Fibroblast of mammary gland (primary cell): Measurements from ENCODE around the gene GRB10.

ENCODE experiments used
- DNase-seq: peaks from one replicate; pipeline ENCODE4 v3.0.0-alpha.2; 2010; ENCODE audit warnings: low read depth
- H3K4me3 ChIP-seq: 2 replicates; pipeline ENCODE4 v1.5.1; 2011; ENCODE audit warnings: low read depth, mild to moderate bottlenecking, low read length, moderate library complexity; ENCODE audit not compliant: control insufficient read depth
- CTCF ChIP-seq: conservative IDR thresholded peaks from 2 replicates; pipeline ENCODE4 v1.5.1; 2011; ENCODE audit warnings: low read depth, low read length, inconsistent platforms; ENCODE audit not compliant: control insufficient read depth, insufficient read depth

The GRB10 gene

DNA sequence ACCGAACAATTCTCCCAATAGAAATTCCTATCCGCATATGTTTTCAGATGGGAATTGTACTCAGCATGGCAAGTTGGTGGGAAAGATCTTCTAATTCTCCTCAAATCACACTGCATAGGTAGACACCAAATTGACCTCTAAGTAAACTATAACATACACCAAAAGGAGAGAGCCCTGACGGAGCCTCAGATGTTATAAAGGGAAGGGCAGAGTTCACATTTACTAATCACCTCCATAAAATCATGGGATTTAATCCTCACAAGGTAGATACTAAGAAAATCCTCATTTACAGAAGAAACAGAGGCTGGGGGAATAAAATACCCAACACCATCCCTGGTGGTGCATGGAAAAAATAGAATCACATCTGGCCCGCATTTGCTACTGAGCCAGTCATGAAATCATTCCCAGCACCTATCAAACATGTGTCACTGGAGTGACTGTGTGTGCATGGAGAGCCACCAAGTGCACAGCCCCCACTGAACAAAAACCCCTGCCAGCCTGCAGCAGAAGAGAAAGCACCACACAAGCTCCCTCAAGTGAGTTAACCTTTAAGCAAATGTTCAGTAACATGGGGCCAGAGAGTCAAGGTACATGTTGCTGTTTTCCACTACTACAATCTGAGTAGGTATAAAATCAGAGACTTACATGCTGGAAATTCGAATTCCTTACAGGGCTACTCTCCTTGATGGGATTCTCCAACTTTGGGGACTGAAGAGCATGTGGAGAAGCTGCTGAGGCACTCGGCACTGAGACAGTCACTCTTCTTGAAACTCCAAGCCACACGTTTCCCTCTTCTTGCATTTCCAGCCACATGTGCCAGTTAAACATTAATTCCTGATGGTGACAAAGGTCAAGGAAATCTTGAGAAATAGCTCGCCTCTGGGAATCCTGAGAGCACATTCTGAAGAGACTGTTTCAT, 217.8 kb downstream of the GRB10 start, which contains the start of gene DDC:
DDC (minus strand) TSS at position 766 of the 919 bp plus-strand sequence. CDS start 21,320 bp downstream, outside the sequence.
- DNase-seq = no peak
- H3K4me3 ChIP-seq = no peak within 1 kb of the TSS
- TF ChIP-seq CTCF = no peak

DNA sequence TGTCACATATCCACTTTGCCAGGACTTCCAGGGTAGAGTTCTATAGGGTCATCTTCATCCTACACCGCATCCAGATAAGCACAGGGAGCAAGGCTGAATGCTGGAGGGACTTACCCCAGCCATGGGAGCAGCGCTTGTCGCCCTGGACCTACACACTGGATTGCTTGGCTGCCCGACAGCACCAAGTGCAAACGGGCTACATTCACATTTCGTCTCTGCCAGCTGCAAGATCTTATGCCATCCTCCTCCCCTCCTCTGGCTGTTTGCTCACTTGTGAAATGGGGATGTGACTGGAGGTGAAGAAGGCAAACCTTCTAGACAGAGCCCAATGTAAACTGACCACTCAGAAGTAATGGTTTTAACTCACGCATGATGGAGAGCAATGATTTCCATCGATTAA, 218.5 kb downstream of the GRB10 start:
- no peak overlapping the region for H3K4me3 ChIP-seq
- DNase-seq = no peak
- TF ChIP-seq CTCF = no peak

- DNase-seq = no peak
- TF ChIP-seq CTCF = no peak
These were observed 220.6 kb downstream of the GRB10 start for GRCh38 chr7:50562136-50562535.

DNA sequence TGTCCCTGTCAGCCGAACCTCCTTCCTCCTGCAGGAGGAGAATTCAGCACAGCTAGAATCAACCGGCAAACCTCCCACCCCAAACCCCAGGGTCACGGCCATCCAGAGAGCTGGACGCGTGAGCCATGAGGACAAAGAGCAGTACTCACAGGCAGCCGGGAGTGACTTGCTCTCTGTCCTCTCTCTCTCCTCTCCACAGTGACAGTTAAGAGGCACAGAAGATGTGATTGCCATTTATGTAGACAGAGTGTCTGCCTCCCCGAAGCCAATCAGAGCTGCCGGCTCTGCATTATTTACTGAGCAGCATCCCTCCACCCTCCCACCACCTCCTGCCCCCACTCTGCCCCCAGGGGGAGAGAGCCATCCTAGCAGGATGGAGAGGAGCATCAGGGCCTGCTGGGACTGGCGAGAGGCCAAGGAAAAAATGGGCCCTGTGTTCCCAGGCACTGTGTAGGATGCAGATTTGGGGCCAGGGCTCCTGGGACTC, 221.8 kb downstream of the GRB10 start:
- DNase-seq = no peak
- TF ChIP-seq CTCF = no peak
- no peak overlapping the region for H3K4me3 ChIP-seq

More at GRCh38 chr7:50562136-50562535, 220.6 kb downstream of the GRB10 start:
- H3K4me3 ChIP-seq = no peak overlapping the region

DNA sequence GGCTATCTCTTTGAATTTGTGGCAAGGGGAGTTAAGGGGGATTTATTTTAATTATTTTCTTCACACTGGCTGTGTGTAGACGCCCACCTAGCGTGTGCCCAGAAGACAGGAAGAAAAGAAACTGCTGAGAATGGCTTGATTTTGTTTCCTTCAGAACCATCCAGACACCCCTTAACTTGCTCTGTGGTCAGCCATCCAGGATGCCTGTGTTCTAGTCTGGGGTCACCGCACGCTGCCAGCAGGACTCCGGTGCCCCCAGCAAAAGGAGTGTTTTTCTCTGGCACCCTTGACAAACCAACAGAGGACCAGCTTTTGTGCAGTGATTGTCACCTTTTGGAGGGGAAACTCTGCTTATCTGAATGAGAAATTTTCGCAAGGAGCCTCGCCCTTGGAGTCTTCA, 222.8 kb downstream of the GRB10 start:
- no peak overlapping the region for H3K4me3 ChIP-seq
- no peak for TF ChIP-seq CTCF

DNA sequence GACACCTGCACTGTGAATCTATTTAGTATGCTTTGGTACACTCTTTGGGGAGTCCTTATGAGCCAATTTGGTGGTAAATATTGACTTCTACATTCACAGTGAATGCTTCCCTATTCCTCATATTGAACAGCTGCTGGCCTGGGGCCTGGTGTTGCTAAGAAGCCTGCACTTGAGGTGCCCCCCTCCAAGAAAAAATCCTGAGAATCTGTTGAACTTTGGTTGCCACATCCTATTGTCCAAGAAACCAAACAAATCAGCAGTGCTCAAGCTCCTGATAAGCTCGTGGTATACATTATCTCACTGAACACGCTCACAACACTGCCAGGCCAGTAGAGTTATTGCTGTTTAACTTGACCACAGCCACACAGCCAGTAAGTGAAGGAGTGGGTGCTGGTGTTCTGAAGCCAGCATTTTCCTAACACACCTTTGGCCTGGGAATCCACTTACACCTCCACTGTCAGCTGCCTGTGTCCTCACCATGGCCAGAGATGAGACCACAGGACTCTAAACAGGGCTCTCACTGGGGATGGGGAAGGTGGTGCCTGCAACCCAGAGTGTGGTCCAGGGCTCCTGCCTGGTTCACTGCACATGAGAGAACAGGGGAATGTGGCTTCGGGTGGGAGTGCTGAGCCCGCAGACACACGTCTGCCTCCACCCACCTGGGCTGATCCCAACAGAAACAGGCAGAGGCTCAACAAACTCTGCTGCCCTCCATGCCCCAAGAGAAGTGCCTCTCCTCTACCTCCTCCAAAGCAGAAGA, 224.2 kb downstream of the GRB10 start:
- H3K4me3 ChIP-seq = no peak overlapping the region
- no peak for TF ChIP-seq CTCF
- no peak for DNase-seq

More for the DNA sequence above, 222.8 kb downstream of the GRB10 start:
- DNase-seq = no peak
